ENCODE data around the gene TRABD2A. TPM values are rescaled to one million over a fixed set of nuclear protein-coding genes. Genes with fewer than 3 reads are reported as not detected.

The TRABD2A gene
- total RNA-seq, 3 donors from 2014 or later (not counting 1 experiment from before 2014, with no cell fraction given) = 1.4 to 6.3 (median 6.3) TPM

DNA sequence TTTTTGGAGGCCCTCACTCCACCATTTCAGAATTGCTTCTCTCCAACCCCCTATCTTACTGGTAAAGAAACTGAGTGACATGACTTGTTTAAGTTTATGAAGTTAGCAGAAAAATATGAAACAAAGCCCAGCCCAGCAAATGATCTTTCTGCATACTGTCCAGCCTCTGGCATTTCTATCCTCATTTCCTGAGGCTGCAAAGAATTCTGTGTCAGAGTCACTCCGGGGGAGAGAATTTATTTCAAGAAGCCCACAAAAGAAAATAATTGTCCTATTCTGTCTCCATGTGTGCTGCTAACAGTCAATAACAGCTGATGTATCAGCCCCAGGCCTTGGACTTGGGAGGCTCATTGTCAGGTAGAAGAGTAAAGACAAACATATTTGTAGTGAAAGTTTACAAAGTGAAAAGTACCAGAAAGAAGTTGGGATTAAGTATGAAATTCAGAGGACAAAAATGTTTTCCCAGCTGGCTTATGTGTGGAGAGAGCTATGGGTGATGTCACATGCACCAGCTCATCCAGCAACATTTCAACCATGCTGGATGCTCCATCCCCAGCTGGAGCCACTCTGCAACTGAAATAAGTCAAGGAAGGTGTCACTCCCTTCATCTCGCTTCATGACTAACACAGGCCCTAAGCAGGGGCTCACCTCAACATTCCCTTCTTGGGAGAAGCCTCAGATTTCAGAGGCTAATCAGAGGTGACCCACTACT lies 42.3 kb downstream of the TRABD2A start:
- TF ChIP-seq, protein P1, sequence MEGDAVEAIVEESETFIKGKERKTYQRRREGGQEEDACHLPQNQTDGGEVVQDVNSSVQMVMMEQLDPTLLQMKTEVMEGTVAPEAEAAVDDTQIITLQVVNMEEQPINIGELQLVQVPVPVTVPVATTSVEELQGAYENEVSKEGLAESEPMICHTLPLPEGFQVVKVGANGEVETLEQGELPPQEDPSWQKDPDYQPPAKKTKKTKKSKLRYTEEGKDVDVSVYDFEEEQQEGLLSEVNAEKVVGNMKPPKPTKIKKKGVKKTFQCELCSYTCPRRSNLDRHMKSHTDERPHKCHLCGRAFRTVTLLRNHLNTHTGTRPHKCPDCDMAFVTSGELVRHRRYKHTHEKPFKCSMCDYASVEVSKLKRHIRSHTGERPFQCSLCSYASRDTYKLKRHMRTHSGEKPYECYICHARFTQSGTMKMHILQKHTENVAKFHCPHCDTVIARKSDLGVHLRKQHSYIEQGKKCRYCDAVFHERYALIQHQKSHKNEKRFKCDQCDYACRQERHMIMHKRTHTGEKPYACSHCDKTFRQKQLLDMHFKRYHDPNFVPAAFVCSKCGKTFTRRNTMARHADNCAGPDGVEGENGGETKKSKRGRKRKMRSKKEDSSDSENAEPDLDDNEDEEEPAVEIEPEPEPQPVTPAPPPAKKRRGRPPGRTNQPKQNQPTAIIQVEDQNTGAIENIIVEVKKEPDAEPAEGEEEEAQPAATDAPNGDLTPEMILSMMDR (IDR thresholded peaks at IDR 0.05) = no peak
- no peaks in the 10 kb centered on the region for H3K27me3 Mint-ChIP-seq (ENCODE audit: low read depth in 2 of 2)
- no peaks in the 10 kb centered on the region for H3K36me3 ChIP-seq (ENCODE audit: control insufficient read depth, insufficient read depth, low read length)
- WGBS (ENCODE audit: insufficient coverage) = 98% methylated on average over 2 of the region's 2 CpGs
- intact Hi-C loops (cut with micrococcal nuclease) = no loop called here
- no peak overlapping the region for H3K4me3 ChIP-seq (ENCODE audit: low read length)
- peaks cover 7% of the 10 kb centered on the region for H3K9me3 ChIP-seq (ENCODE audit: control insufficient read depth, insufficient read depth, low read length)
- no peaks in the 10 kb centered on the region for H3K27me3 ChIP-seq (ENCODE audit: control insufficient read depth, insufficient read depth, low read length)
- H3K27ac ChIP-seq (ENCODE audit: low read length) = no peak overlapping the region
- DNase-seq (no peak), ATAC-seq (no peak)
- H3K4me1 Mint-ChIP-seq = peaks cover 6 to 15% of the 10 kb centered on the region in 2 donors
- H3K27ac Mint-ChIP-seq = no peak overlapping the region
- H3K9me3 Mint-ChIP-seq = peaks cover 2 to 3% of the 10 kb centered on the region in 2 donors
- H3K4me3 Mint-ChIP-seq = no peak overlapping the region
- H3K4me1 ChIP-seq (ENCODE audit: control insufficient read depth, insufficient read depth, low read length) = peaks cover 30% of the 10 kb centered on the region
- H3K36me3 Mint-ChIP-seq = peaks cover 10% of the 10 kb centered on the region

DNA sequence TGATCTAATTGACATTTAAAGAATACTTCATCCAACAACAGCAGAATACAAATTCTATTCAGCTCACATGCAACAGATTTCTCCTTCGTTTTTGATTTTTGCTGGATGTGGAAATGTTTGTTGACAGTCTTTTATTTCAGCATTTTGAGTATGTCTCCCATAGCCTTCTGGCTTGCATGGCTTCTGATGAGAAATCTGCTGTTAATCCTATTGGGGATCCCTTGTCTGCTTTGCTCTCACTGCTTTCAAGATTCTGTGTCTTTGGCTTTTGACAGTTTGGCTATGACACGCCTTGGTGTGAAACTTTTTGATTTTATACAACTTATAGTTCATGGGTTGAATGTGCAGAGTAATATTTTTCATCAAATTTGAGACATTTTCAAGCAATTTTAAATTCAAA lies 44.7 kb downstream of the TRABD2A start:
- Mint-ChIP-seq H3K36me3 (peaks cover 10% of the 10 kb centered on the region), H3K27me3 (ENCODE audit: low read depth in 2 of 2) (no peaks in the 10 kb centered on the region), H3K27ac (no peak overlapping the region), H3K4me3 (no peak overlapping the region), H3K4me1 (peaks cover 12 to 29% of the 10 kb centered on the region in 2 donors), H3K9me3 (peaks cover 2 to 3% of the 10 kb centered on the region in 2 donors)
- intact Hi-C loops (cut with micrococcal nuclease) = no loop called here
- TF ChIP-seq, protein P1 (IDR thresholded peaks at IDR 0.05) = no peak
- no peak overlapping the region for H3K4me3 ChIP-seq (ENCODE audit: low read length)
- no peaks in the 10 kb centered on the region for H3K27me3 ChIP-seq (ENCODE audit: control insufficient read depth, insufficient read depth, low read length)
- WGBS (ENCODE audit: insufficient coverage) = 86% methylated on average over 1 of the region's 2 CpGs
- DNase-seq = no peak
- H3K9me3 ChIP-seq (ENCODE audit: control insufficient read depth, insufficient read depth, low read length) = peaks cover 7% of the 10 kb centered on the region
- no peaks in the 10 kb centered on the region for H3K36me3 ChIP-seq (ENCODE audit: control insufficient read depth, insufficient read depth, low read length)
- ATAC-seq = no peak
- H3K27ac ChIP-seq (ENCODE audit: low read length) = no peak overlapping the region
- H3K4me1 ChIP-seq (ENCODE audit: control insufficient read depth, insufficient read depth, low read length) = peaks cover 41% of the 10 kb centered on the region

DNA sequence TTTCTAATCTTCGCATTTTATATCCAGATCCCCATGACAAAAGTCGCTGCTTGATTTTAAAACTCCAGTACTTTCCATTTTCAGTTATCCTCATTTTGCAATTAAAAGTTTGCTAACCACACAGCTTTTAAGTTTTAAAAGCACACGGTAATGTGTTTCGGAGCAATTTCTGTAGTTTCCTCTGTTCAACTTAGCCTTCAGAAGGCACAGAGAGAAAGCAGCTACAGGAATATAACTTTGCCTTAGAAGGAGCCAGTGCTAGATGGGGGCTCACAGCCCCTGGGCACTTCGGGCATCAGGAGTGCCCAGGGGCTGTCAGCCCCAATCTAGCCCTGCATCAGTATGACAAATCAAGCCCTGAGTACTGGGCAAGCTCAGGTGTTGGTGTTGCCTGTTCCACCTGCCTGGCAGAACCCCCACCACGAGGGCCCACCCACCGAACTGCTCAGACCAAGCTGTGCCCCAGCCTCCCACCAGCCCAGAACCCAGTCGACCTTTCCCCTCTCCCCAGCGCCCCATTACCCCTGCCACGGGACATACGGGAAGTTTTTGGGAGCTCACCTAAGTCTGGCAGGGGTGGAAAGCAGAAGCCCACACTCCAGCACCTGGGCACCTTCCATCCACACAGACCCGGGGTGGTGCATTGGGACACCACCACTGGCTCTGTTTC lies 47.3 kb downstream of the TRABD2A start:
- Mint-ChIP-seq H3K9me3 (peaks cover 2 to 3% of the 10 kb centered on the region in 2 donors), H3K4me3 (no peak overlapping the region), H3K4me1 (peaks cover 19 to 31% of the 10 kb centered on the region in 2 donors), H3K27ac (no peak overlapping the region), H3K36me3 (peaks cover 10% of the 10 kb centered on the region), H3K27me3 (ENCODE audit: low read depth in 2 of 2) (no peaks in the 10 kb centered on the region)
- intact Hi-C loops (cut with micrococcal nuclease) = no loop called here
- H3K4me3 ChIP-seq (ENCODE audit: low read length) = no peak overlapping the region
- H3K27ac ChIP-seq (ENCODE audit: low read length) = peak overlapping the region; percentile 11
- H3K4me1 ChIP-seq (ENCODE audit: control insufficient read depth, insufficient read depth, low read length) = peaks cover 44% of the 10 kb centered on the region
- H3K27me3 ChIP-seq (ENCODE audit: control insufficient read depth, insufficient read depth, low read length) = no peaks in the 10 kb centered on the region
- no peaks in the 10 kb centered on the region for H3K36me3 ChIP-seq (ENCODE audit: control insufficient read depth, insufficient read depth, low read length)
- WGBS (ENCODE audit: insufficient coverage) = 88% methylated on average over 12 of the region's 12 CpGs
- TF ChIP-seq, protein P1 (IDR thresholded peaks at IDR 0.05) = no peak
- ATAC-seq = no peak
- H3K9me3 ChIP-seq (ENCODE audit: control insufficient read depth, insufficient read depth, low read length) = peaks cover 7% of the 10 kb centered on the region
- DNase-seq = peak in 1 of 2 donors; percentile 42

All from natural killer cell (primary cell).